NCI-H345 (cell line): ENCODE results near the gene SERPING1.
"Not testable (repeated sequence)": the region's sequence is repeated elsewhere in the genome, so short reads cannot be mapped to it uniquely, and the experiment has no call there.

ENCODE experiments used
- DNase-seq: peaks from one replicate; lab custom pipeline; 2025; lab: John Stamatoyannopoulos, UW

The SERPING1 gene

DNA sequence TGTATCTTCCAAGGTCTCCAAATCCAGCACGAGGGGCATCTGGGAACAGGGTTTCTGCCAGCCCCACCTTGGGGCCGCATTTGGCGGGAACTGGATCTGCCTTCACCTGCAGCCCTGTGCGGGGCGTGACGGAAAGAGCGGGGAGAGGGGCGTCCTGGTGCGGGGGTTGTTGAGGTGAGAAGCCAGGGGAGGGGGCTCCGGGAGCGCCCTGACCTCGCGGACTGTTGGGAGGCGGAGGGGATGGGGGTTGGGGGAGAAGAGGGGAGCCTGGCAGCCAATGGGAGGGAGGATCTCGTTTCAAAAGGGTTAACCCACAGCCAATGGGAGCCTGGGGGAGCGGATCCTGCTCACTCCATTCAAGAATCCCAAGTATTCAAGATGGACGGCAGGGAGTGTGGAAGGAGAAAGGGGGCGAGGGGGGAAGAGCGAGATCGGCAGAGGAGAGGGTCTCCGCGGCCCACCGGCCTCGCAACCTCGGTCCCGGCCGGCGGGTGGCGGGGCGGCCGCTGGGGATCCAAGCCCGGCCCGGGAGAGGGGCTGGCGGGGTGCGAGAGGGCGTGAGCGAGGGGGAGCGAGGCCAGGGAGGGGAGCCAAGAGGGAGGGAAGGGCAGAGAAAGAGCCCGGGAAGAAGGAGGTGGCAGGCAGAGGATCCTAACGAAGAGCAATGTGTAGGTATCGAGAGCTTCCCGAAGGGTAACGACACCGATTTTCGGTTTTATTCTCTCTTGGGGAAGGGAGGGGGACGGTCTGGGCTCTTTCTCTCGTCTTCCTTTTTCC lies 40.7 kb downstream of the SERPING1 start:
- peak; percentile 84 for DNase-seq

DNA sequence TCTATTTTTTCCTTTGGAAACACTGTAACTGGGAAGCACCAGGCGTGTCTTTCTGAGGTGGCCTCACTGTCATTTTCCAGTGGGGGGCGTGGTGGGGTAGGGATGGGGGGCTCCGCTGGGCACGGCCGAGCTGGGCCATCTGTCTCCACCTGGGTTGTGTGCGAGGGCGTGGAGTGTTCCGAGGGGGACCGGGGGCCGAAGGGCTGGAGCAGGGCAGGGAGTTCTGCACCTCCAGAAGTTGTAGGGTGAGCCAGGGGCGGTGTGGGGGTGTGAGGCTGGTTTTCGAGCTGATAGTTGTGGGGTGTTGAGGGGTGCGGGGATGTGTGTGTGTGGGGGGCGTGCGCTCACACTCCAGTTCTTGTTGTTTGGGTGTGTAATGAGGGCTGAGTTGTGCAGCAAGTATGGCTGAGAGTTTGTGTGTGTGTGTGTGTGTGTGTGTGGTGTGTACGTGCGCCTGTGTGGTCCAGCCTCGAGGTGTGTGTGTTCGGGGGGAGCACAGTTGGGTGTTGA lies 41.4 kb downstream of the SERPING1 start:
- no peak for DNase-seq

DNA sequence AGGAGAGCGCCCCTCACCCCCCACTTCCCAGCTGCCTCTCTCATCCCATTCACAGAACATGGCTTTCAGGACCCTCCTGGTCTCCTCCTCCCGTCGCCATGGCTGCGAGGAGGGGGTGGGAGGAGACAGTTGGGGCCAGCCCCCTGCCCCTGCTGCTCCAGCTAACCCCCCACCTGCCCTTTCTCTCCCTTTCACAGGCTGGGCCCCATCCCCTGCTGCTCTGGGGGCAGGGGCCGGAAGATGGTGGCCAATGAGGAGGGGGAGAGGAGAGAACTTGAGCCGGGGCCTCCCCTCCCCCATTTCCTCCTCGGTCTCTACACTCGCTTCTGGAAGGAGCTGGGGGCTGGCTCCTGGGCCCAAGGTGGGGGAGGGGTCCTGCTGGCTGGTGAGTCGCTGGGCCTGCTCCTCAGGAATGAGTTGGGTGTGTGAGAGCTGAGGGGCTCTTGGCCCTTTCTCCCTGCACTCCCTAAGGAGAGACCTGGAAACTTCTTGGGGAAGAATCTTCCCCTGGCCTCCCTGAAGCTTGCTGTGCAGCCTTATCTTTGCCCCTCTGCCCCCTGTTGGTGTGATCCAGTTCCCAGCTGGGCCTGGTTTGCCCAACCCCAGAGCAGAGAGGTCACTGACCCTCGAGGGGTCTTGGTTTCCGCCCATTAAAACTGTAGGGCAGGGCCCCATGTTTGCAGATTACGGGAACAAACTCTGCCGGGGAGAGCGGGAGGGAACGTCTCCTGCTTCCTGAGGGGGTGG lies 42.0 kb downstream of the SERPING1 start:
- DNase-seq = no peak

DNA sequence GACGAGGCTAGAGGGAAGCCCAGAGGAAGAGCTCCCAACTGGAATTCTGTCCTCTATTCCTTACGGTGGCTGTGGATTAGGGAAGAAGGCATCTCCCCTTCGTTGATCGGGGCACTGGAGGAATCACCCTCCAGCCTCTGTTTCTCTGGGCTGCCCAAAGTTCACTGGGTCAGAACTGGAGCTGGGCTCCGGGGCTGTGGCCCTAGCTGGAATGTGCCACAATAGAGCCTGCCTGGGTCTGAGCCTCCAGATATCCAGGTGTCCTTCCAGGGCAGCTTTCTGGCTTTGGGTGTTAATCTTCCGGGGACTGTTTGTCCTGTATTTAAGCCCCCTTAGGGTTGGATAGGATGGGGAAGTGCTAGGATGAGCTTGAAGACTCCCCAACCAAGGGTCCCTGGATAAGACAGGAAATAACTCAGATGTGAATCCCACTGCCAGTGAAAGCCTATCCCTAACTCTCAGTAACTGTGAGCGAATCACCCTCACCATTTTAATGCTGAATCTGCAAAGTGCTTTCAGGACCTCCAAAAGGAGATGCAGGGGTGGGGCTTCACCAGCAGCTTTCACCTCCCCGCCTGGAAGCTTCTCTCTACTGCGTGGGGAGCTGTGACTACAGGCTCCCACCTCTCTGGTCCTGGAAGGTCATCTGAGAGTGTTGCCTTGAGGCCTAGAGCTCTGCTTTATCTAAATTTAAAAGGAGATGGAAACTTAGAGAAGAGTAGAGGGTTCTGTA lies 42.7 kb downstream of the SERPING1 start:
- no peak for DNase-seq

DNA sequence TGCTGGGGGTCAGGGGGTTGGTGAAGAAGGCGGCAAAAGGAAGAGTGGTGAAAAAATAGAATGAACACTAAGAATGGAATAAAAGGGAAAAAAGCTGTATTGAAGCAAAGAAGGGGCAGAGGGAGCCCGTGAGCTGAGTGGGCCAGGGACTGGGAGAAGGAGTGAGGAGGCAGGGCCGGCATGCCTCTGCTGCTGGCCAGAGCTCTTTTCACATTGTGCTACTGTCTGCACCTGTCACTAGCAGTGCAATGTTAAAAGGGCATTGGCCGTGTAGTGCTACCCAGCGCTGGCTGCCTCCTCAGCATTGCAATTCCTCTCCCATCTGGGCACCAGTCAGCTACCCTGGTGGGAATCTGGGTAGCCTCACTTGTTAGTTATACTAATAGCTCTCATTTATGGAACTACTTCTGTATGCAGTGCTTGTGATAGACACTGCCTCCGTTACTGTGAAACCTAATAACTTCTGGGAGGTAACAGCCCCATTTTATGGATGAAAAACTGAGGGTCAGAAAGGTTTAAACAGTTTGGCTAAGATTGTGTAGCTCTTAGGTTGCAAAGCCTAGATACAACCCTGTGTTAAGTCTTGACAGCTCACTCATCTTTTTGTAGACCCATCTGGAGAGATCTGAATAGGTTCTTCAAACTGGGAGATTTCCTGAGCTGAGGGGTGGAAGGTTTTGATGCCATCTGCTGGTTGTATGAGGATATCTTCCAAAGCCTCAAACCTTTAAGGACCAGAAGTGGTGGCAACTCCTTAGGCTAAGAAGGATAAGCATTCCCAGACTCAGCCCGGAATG lies 43.7 kb downstream of the SERPING1 start:
- peak; percentile 49 for DNase-seq

DNA sequence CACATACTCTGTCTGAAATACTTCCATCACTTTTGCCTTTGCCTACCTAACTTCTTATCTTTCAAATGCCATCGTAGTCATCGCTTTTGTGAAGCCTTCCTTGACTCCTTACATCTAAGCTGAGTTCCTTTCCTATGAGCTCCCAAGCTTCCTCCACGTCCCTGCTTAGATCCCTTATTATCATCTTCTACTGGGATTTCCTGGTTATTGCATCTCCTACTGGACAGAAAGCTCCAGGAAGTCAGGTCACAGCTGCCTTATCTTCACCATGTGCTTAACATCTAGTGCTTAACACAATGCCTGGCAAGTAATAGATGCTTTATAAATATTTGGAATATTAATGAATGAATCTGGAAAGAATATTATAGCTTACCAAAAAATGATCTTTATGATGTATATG lies 46.3 kb downstream of the SERPING1 start:
- DNase-seq = no peak

DNA sequence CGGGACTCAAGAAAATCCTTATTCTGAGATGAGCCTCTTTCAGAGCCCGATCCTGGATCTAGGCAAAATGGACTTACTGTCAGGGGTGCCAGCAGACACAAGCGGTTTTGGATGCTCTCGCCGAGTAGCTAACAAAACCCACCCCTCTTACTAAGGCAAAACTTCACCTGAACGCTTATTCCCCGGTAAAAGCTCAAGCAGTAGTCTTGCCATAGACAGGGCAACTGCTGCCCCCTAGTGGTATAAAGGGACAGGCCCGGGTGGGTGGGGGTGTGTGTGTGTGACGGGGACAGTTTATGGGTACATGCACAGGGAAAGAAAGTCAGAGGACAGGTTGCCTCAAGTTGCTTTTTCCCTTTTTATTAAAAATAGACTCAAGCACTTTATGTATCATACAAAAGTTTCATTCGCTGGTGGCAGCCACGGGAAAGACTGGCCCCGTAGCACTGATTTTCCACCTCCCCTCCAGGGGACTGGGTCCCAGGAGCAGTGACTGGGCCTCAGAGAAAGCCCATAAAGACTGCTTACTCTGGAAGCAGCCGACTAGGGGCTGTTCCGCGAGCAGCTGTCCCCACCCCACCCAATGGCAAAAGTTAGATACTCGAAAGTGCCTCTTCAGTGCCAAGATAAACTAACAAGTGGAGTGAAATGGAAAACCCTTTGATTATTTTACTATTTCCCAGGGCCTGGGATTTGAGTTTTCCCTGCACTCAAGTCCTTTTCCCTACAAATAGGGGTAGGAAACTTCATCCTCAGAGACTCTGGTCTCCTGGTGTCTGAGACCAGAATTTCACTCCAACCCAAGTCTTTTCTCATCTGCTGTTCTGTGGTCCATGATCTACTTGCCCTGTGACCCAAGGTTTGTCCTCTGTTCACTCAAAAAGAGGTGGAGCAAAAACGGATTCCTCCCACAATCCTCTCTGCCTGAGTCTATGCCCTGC lies 47.5 kb downstream of the SERPING1 start:
- peak; percentile 74 for DNase-seq

DNA sequence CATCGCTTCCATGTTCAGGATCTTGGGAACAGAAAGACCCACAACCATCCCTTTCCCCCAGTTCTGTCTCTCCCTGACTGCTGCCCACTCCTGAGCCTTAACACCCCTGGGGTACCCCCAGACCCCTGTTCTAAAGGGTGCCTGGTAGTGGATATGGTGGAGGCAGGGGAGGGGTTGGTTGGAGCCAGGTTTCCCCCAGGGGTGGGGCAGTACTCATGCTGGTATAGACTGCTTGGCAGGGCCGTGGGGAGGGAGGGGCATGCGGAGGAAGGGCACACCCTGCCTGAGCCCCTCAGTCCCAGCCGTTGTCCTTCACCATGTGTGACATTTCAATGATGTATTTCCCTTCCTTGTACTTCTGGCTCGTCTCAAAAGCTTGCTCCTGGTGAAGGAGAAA lies 48.2 kb downstream of the SERPING1 start:
- no peak for DNase-seq

DNA sequence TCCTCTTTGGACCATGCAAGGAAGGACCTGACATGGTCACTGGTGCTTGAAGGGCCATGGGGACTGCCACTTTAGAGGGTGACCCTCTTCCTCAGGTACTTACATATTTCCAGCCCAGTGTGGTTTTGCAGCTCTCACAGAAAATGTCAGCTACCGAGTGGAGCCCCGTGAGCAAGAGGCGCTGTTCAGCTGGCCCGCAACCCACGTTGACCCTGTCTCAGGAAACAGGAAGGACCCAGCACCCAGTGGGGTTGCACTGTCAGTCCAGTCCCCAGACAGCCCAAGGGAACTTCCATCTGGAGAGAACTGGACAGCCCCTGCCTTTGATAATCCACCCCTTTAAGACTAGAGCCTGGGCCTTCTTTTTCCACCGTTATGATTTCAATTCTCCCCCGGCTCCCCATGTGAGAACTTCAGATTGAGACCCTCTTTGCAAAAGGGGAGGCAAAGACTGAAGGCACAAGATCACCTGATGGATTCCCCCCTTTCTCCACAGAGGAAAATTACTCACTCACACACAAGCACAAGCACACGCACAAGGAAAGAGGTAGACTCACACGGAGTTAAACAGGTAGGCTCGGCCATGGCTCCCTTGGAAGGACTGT lies 48.8 kb downstream of the SERPING1 start:
- DNase-seq = no peak

DNA sequence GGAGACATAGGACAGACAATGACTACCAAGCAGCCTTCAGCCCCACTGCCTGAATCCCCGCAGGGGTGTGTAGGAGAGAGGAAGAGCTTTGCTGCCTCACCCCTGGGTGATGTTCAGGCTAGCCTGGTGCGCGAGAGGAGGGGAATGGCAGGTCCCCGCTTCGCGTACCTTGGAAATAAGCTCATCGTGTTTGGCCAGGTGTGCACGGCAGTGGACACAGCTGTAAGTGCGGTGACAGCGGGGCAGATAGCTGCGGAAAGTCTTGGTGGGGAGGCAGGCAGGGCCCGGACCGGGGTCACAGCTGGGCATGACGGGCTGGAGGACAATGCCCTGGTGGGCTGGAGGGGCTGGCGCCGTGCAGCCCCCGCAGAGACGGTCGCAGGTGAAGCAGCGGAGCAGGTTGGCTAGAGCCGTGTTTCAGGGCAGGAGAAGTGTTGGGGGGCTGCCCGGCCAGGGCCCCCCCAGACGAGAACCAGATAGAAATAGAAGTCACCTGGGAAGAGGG lies 49.4 kb downstream of the SERPING1 start:
- no peak for DNase-seq

DNA sequence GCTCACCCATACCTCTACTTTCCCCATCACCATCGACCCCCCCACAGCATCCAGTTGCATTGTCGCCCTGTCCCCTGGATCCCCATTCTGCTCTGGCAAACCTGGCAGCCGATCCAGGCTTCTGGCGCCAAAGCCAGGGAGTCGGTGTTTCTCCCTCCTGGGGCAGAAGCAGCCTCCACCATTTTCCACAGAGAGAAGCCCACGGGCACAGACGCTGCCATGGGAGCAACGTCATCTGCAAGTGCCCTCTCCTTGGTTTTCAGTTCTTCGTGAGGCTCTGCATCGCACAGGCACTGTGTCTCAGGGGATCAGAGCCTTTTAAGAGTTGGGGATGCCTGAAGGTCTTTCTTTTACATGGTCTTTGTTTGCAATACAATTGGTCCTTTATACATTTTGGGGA lies 49.9 kb downstream of the SERPING1 start:
- no peak for DNase-seq

DNA sequence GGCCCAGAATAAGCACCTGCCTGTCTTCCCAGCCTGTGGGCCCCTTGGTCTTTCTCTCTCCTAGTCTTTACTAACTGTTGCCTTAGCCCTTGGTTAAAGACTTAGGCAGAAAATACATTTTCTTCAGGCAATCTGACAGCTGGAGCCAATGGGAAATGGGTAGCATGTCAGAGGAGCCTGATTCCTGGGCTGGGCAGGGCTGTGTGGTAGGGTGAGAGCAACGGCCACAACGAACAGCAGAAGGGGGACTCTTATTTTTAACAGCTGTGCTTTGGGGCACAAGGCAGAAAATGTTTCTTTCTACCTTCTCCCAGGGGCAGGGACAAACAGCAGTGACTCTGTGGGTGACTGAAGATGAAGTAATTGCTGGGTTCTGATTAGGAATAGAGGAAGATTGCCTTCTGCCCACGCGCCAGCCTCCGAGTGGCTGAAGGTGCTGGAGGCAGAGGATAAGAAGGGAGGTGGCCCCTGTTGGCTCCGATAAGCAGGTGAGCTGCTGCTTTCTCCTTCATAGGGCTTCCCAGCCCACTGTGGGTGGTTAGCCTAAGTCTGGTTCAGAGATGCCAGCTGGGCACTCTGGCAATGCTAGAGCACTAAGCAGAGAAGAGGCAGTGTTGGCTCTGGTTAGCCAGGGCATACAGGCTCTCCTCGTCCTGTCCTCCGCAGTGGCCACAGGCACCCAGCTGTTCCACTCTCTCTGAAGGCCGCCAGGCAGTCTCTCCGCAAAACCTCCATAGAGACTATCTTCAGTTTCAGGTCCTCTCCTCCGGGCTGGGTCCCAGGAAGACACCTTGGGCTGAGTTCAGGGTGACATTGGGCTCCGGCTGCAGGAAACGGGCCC lies 50.7 kb downstream of the SERPING1 start:
- no peak for DNase-seq

DNA sequence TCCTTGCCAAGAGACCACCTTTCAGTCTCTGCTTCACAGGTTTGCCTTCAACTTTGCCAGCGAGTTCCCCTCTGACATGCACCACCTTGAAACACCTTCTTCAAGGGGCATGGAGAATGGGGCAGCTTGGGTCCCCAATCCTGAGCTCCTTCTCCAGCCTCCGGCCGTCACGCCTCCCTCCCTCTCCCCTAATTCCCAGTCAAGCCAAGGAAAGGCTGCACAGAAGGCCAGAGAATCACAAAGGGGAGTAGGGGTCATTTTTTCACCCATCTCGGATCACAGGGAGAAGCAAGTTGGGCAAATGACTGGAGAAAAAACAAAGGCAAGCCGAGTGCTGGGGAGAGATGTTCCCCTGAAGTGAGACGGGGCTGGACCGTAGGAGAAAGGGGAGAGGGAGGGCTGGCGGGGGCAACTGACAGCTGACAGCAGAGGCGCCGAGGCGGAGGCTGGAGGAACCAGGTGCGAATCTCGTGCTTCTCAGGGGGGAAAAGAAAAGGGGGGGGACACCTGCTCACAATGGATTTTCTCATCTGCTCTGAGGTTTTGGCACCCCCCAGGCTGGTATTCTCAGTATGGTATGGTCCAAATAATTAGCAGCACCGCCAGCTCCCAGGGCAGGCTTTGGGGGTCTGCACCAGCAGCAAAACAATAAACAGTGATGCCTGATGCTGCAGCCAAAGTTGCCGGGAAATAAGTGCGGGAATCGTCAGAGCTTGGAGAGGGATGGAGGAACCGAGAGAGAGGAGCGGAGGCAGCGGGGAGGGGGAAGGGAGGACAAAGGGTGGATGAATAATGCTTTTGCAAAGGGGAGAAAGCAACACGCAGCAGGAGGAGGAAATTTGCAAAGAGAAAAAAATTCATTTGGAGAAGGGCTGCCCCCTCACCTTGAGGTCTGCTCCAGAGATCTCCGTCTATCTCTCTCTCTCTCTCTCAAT lies 51.6 kb downstream of the SERPING1 start:
- DNase-seq = no peak

DNA sequence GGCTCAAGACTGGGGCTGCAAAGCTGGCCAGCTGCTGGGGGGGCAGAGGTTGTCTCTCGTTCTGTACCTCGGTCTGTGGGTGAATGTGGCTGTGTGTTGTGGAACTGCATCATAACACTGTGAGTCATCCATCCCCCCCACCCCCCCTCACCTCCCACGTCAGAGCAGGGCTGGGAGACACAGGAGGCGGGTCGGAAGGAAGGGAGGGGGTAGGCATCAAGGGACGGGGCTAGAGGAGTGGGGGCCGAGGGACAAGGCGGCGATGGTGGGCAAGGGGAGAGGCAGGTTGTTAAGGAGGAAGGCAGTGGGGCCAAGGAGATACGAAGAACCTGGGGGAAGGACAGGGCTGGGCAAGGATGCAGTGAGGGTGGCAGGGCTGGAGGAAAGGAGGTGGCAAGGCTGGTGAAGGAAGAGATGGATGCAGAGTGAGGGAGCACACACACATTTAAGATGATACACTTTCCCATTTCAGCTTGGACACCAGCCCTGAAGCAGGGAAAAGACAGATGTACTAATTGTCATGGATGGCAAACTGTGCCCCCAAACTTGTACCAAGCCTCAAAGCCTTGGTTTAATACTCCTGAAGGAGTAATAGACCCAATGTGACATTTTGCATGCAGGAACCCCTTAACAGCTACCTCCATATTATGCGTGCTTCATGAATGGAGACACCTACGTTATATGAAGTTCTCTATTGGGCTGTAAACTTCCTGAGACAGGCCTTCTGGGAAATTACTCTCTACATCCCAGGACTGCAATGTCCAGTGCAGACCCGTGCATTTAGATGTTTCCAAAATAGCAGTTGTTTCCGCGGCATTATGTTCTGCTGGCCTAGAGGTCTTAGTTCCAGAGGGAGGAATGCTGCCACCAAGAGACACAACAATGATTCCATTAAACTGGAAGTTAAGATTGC lies 52.6 kb downstream of the SERPING1 start, which contains the start of gene YPEL4:
YPEL4 (minus strand) TSS at position 87 of the 913 bp plus-strand sequence. CDS start 2,805 bp downstream, outside the sequence.
- peak; percentile 47 for DNase-seq

DNA sequence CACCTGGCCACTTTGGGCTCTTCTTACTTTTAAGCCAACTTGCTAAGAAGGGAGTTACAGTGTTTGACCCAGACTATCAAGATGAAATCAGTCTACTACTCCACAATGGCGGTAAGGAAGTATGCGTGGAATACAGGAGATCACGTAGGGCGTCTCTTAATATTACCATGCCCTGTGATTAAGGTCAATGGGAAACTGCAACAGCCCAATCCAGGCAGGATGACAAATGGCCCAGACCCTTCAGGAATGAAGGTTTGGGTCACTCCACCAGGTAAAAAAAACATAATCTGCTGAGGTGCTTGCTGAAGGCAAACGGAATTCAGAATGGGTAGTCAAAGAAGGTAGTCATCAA lies 53.2 kb downstream of the SERPING1 start:
- no peak for DNase-seq

DNA sequence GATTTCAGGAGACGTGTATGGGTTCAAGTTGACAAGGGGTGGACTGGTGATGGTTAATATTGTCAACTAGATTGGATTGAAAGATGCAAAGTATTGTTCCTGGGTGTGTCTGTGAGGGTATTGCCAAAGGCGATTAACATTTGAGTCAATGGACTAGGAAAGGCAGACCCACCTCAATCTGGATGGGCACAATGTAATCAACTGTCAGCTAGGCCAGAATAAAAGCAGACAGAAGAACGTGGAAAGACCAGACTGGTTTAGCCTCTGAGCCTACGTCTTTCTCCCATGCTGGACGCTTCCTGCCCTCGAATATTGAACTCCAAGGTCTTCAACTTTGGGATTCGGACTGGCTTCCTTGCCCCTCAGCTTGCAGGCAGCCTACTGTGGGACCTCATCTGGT lies 53.9 kb downstream of the SERPING1 start:
- no peak for DNase-seq

DNA sequence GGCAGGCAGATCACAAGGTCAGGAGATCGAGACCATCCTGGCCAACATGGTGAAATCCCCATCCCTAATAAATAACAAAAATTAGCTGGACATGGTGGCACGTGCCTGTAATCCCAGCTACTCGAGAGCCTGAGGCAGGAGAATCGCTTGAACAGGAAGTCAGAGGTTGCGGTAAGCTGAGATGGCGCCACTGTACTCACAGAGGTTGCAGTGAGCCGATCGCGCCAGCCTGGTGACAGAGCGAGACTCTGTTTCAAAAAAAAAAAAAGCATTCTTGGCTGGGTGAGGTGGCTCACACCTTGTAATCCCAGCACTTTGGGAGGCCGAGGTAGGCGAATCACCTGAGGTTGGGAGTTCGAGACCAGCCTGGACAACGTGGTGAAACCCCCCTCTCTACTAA lies 54.7 kb downstream of the SERPING1 start:
- not testable (repeated sequence) for DNase-seq
